Testis (tissue), 2 donors: ENCODE data around the gene CBFA2T2.

Experiments
- POLR2A ChIP-seq: fragments of 450-650 bp; IDR thresholded peaks from one replicate; pipeline ENCODE4 v1.6.1; 2017; ENCODE audit warnings: antibody characterized with exemption, mild to moderate bottlenecking, moderate library complexity
- TF ChIP-seq, protein P1 (sequence below), 3 experiments: fragments of 450-650 bp in 2 of 3; fragments of 200-600 bp in 1 of 3; sonication (generic) in 1 of 3; IDR thresholded peaks; one replicate each; pipeline ENCODE4 v1.5.1; 2016 to 2019; ENCODE audit warnings: antibody characterized with exemption in 3 of 3, mild to moderate bottlenecking in 2 of 3, moderate library complexity in 1 of 3

- TF ChIP-seq, protein P1, sequence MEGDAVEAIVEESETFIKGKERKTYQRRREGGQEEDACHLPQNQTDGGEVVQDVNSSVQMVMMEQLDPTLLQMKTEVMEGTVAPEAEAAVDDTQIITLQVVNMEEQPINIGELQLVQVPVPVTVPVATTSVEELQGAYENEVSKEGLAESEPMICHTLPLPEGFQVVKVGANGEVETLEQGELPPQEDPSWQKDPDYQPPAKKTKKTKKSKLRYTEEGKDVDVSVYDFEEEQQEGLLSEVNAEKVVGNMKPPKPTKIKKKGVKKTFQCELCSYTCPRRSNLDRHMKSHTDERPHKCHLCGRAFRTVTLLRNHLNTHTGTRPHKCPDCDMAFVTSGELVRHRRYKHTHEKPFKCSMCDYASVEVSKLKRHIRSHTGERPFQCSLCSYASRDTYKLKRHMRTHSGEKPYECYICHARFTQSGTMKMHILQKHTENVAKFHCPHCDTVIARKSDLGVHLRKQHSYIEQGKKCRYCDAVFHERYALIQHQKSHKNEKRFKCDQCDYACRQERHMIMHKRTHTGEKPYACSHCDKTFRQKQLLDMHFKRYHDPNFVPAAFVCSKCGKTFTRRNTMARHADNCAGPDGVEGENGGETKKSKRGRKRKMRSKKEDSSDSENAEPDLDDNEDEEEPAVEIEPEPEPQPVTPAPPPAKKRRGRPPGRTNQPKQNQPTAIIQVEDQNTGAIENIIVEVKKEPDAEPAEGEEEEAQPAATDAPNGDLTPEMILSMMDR (IDR thresholded peaks at IDR 0.05): no peak
- TF ChIP-seq POLR2A: no peak
These were observed 77.1 kb downstream of the CBFA2T2 start for GRCh38 chr20:33566781-33567603.
